Tibial nerve (tissue), 3 donors: ENCODE measurements around the gene TAOK1.

Experiments
- EP300 ChIP-seq, 2 donors: sonication (generic); formaldehyde crosslinking; IDR thresholded peaks; one replicate each; pipeline ENCODE4 v1.6.1; 2017; ENCODE audit warnings: antibody characterized with exemption in 2 of 2, mild to moderate bottlenecking in 1 of 2
- POLR2A ChIP-seq, 2 donors: fragments of 450-650 bp; IDR thresholded peaks; one replicate each; pipeline ENCODE4 v1.6.1; 2017; ENCODE audit warnings: antibody characterized with exemption in 2 of 2, mild to moderate bottlenecking in 2 of 2, moderate library complexity in 2 of 2

DNA sequence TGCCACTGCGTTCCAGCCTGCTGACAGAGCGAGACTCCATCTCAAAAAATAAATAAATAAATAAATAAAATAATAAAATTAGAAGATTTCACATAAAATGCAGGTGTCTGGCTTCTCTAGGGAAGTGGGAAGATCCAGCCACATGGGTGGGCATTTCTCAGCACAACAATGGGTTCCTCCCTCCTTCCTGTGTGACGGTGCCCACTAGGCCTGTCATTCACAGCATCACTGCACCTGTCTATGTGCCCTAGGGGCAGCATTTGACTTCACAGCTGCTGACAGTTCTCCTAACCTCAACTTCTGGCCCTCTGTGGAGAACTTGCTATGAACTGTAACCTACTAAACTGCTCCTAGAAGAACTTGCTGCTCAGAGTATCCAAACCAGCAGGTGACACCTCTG lies 173.7 kb downstream of the TAOK1 start:
- TF ChIP-seq EP300 (IDR thresholded peaks at IDR 0.05) (no peak), POLR2A (IDR thresholded peaks at IDR 0.05) (no peak)
